ENCODE data around the gene ATP7B.

The ATP7B gene

DNA sequence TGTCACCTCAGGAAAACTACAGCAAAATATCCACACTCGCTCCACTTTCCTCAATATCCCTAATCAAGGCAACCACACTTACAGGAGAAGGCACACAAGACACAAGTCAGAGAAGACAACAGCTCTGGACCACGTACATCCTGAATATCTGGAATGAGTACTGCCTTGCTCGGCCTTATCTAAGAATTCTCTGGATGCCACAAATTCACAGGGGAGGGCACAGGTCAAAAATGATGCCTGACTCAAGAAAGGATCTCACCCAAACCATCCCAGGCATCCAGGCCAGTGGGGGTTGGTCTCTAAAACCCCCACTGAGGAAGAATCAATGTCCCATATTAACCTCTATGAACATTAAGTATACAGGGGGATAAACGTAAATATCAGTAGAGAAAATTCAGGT, 29.9 kb downstream of the ATP7B start:
- Mint-ChIP-seq H3K9me3 (no peaks in the 10 kb centered on the region), H3K4me1 (ENCODE audit: low read depth in 2 of 2) (no peaks in the 10 kb centered on the region), H3K4me3 (no peak overlapping the region), H3K27ac (no peak overlapping the region), H3K36me3 (ENCODE audit: insufficient read depth) (no peaks in the 10 kb centered on the region), H3K27me3 (peaks cover 26 to 35% of the 10 kb centered on the region in 2 donors)
- ATAC-seq (replicated peaks) (no peak), DNase-seq (no peak)

DNA sequence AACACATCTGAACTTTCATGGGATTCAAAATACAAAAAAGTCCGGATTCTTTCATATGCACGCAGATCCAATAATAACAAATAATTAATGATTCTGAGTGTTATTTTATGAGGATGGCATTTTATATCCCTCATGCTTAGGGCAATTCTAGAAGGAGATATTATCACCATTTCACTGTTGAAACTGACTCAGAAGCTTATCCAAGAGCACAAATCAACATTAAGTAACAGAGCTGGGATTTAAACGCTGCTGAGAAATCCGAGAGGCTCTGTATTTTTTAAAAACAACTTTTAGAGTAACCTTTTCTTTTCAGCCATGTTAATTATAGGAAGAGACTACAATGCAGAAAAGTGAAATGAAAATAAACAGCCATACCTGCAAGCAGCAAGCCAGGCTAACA, 30.3 kb downstream of the ATP7B start:
- Mint-ChIP-seq H3K27ac (no peak overlapping the region), H3K9me3 (no peaks in the 10 kb centered on the region), H3K36me3 (ENCODE audit: insufficient read depth) (no peaks in the 10 kb centered on the region), H3K27me3 (peaks cover 22 to 30% of the 10 kb centered on the region in 2 donors), H3K4me3 (no peak overlapping the region), H3K4me1 (ENCODE audit: low read depth in 2 of 2) (no peaks in the 10 kb centered on the region)
- no peak for ATAC-seq (replicated peaks)
- no peak for DNase-seq

- Mint-ChIP-seq H3K27ac (no peak overlapping the region), H3K4me1 (ENCODE audit: low read depth in 2 of 2) (no peaks in the 10 kb centered on the region), H3K36me3 (ENCODE audit: insufficient read depth) (no peaks in the 10 kb centered on the region), H3K9me3 (no peaks in the 10 kb centered on the region), H3K27me3 (peaks cover 5 to 15% of the 10 kb centered on the region in 2 donors), H3K4me3 (no peak overlapping the region)
- no peak for ATAC-seq (replicated peaks)
- DNase-seq: no peak
Measured at GRCh38 chr13:51978796-51979556, 32.3 kb downstream of the ATP7B start.

GRCh38 chr13:51977625-51978024, 33.6 kb downstream of the ATP7B start:
- ATAC-seq (replicated peaks) (no peak), DNase-seq (no peak)
- Mint-ChIP-seq H3K9me3 (no peaks in the 10 kb centered on the region), H3K4me1 (ENCODE audit: low read depth in 2 of 2) (no peaks in the 10 kb centered on the region), H3K36me3 (ENCODE audit: insufficient read depth) (no peaks in the 10 kb centered on the region), H3K4me3 (no peak overlapping the region), H3K27ac (no peak overlapping the region), H3K27me3 (peaks cover 0 to 9% of the 10 kb centered on the region in 2 donors)

DNA sequence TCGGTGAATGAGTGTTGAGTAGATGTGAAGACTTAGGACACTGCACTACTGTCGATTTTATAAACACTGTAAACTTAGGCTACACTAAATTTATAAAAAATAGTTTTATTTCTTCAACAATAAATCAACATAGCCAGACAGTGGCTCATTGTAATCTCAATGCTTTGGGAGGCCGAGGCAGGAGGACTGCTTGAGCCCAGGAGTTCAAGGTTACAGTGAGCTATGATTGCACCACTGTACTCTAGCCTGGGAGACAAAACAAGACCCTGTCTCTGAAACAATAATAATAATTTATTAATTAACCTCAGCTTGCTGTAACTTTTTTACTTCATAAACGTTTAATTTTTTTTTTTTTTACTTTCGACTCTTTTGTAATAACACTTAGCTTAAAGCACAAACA, 34.4 kb downstream of the ATP7B start:
- H3K27me3 Mint-ChIP-seq: peaks cover 0 to 9% of the 10 kb centered on the region in 2 donors
- no peaks in the 10 kb centered on the region for H3K9me3 Mint-ChIP-seq
- no peaks in the 10 kb centered on the region for H3K4me1 Mint-ChIP-seq (ENCODE audit: low read depth in 2 of 2)
- H3K36me3 Mint-ChIP-seq (ENCODE audit: insufficient read depth): no peaks in the 10 kb centered on the region
- H3K27ac Mint-ChIP-seq: no peak overlapping the region
- no peak overlapping the region for H3K4me3 Mint-ChIP-seq
- ATAC-seq (replicated peaks) (no peak), DNase-seq (no peak)

DNA sequence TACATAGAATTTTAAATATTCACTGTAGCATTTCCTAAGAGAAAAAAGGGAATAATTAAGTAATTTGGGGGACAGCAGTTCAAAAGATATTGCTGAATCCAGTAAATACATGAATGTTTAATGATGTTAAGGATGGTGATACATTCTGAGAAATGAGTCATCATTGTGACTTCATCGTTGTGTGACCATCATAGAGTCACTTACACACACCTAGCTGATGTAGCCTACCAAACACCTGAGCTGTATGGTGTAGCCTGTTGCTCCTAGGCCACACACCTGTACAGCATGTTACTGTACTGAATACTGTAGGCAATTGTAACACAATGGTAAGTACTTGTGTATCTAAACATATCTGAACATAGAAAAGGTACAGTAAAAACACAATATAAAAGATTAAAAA, 34.8 kb downstream of the ATP7B start:
- Mint-ChIP-seq H3K4me1 (ENCODE audit: low read depth in 2 of 2) (no peaks in the 10 kb centered on the region), H3K36me3 (ENCODE audit: insufficient read depth) (no peaks in the 10 kb centered on the region), H3K9me3 (no peaks in the 10 kb centered on the region), H3K4me3 (no peak overlapping the region), H3K27ac (no peak overlapping the region), H3K27me3 (peaks cover 0 to 7% of the 10 kb centered on the region in 2 donors)
- no peak for DNase-seq
- ATAC-seq (replicated peaks): no peak

DNA sequence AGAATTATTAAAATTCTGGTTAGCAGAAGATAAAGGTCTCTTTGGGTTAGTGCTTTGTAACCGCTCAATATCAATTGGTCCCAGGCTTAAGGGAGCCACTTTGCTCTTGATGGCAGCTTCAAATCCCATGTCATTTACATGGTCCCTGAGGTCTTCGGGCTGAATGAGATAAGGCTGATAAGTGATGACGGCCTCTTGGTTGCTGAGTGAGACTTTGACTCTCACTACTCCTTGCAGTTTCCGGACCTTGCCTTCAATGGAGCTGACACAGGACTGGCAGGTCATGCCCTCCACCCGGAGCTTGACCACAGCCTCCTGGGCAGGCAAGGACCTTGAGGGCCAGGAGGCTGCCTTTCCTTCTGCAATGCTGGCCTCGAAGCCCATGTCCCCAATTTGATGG, 36.8 kb downstream of the ATP7B start:
- no peak overlapping the region for H3K27ac Mint-ChIP-seq
- H3K4me1 Mint-ChIP-seq (ENCODE audit: low read depth in 2 of 2): peaks cover 2 to 3% of the 10 kb centered on the region in 2 donors
- no peaks in the 10 kb centered on the region for H3K36me3 Mint-ChIP-seq (ENCODE audit: insufficient read depth)
- H3K9me3 Mint-ChIP-seq: no peaks in the 10 kb centered on the region
- no peak for DNase-seq
- ATAC-seq (replicated peaks): no peak
- no peak overlapping the region for H3K4me3 Mint-ChIP-seq
- no peaks in the 10 kb centered on the region for H3K27me3 Mint-ChIP-seq

- Mint-ChIP-seq H3K36me3 (ENCODE audit: insufficient read depth) (no peaks in the 10 kb centered on the region), H3K9me3 (no peaks in the 10 kb centered on the region), H3K4me3 (no peak overlapping the region), H3K27me3 (no peaks in the 10 kb centered on the region), H3K4me1 (ENCODE audit: low read depth in 2 of 2) (peaks cover 3 to 8% of the 10 kb centered on the region in 2 donors), H3K27ac (no peak overlapping the region)
- no peak for ATAC-seq (replicated peaks)
- no peak for DNase-seq
Measured at GRCh38 chr13:51971520-51972426, 39.5 kb downstream of the ATP7B start.

DNA sequence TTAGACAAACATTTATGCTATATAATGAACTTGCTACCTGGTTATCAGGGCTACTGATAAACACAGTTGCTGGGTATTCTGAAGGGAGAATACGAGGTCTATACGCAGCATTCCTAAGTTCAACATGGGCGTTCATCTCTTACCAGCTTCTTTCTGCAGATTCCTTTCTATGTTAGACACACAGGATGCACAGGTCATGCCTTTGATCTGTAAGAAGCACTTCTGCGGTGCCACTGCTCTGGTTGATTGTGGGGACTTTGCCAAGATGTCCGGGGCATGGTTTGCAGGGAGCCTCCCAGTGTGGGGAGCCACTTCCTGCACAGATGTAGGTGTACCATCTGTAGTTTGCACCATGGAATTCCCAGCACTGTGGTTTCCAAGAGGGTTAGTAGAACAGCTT, 40.9 kb downstream of the ATP7B start:
- H3K27me3 Mint-ChIP-seq: peaks cover 0 to 8% of the 10 kb centered on the region in 2 donors
- peak; percentile 35 for ATAC-seq (replicated peaks)
- no peaks in the 10 kb centered on the region for H3K36me3 Mint-ChIP-seq (ENCODE audit: insufficient read depth)
- H3K4me1 Mint-ChIP-seq (ENCODE audit: low read depth in 2 of 2): peaks cover 8 to 13% of the 10 kb centered on the region in 2 donors
- no peak overlapping the region for H3K4me3 Mint-ChIP-seq
- H3K9me3 Mint-ChIP-seq: no peaks in the 10 kb centered on the region
- no peak for DNase-seq
- no peak overlapping the region for H3K27ac Mint-ChIP-seq

GRCh38 chr13:51967482-51968446, 43.5 kb downstream of the ATP7B start:
- Mint-ChIP-seq H3K9me3 (no peaks in the 10 kb centered on the region), H3K27me3 (peaks cover 5 to 12% of the 10 kb centered on the region in 2 donors), H3K27ac (no peak overlapping the region), H3K36me3 (ENCODE audit: insufficient read depth) (no peaks in the 10 kb centered on the region), H3K4me1 (ENCODE audit: low read depth in 2 of 2) (peaks cover 8 to 13% of the 10 kb centered on the region in 2 donors), H3K4me3 (no peak overlapping the region)
- DNase-seq: no peak
- no peak for ATAC-seq (replicated peaks)

DNA sequence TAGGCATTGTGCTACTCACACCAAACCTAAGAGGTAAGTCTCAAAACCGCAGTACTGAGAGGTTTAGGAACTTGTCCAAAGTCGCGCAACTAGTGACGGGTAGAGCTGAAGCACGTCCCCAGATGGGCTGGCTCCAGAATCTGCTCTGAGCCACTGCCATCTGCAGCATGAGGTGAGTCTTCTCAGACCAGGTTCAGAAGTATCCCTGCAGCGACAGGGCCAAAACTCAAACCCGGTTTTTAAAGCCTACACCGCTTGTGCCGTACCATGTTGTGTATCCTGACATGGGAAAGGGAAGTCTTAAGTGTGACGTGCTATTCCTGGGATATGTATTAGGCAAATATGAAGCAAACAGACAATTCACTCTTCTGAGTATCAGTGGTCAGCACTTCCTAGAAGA, 45.1 kb downstream of the ATP7B start:
- Mint-ChIP-seq H3K36me3 (ENCODE audit: insufficient read depth) (no peaks in the 10 kb centered on the region), H3K4me1 (ENCODE audit: low read depth in 2 of 2) (peaks cover 8 to 13% of the 10 kb centered on the region in 2 donors), H3K9me3 (no peaks in the 10 kb centered on the region), H3K27me3 (peaks cover 5 to 12% of the 10 kb centered on the region in 2 donors), H3K4me3 (no peak overlapping the region), H3K27ac (no peak overlapping the region)
- ATAC-seq (replicated peaks) (no peak), DNase-seq (no peak)

GRCh38 chr13:51961493-51962403, 49.5 kb downstream of the ATP7B start:
- H3K9me3 Mint-ChIP-seq: no peaks in the 10 kb centered on the region
- no peak for DNase-seq
- peaks cover 4 to 10% of the 10 kb centered on the region in 2 donors for H3K4me1 Mint-ChIP-seq (ENCODE audit: low read depth in 2 of 2)
- H3K27me3 Mint-ChIP-seq: peaks cover 5 to 12% of the 10 kb centered on the region in 2 donors
- H3K36me3 Mint-ChIP-seq (ENCODE audit: insufficient read depth): no peaks in the 10 kb centered on the region
- H3K4me3 Mint-ChIP-seq: no peak overlapping the region
- H3K27ac Mint-ChIP-seq: no peak overlapping the region
- ATAC-seq (replicated peaks): no peak
